ENCODE data around the gene CLDN6. TPM values are rescaled to one million over a fixed set of nuclear protein-coding genes. Genes with fewer than 3 reads are reported as not detected.

The CLDN6 gene
- total and polyA plus RNA-seq, 9 of the 15 experiments (the other 6 are each of a cell fraction or from before 2014, with no cell fraction given), result 0.22 to 0.75 (median 0.38) TPM; not detected in 3

DNA sequence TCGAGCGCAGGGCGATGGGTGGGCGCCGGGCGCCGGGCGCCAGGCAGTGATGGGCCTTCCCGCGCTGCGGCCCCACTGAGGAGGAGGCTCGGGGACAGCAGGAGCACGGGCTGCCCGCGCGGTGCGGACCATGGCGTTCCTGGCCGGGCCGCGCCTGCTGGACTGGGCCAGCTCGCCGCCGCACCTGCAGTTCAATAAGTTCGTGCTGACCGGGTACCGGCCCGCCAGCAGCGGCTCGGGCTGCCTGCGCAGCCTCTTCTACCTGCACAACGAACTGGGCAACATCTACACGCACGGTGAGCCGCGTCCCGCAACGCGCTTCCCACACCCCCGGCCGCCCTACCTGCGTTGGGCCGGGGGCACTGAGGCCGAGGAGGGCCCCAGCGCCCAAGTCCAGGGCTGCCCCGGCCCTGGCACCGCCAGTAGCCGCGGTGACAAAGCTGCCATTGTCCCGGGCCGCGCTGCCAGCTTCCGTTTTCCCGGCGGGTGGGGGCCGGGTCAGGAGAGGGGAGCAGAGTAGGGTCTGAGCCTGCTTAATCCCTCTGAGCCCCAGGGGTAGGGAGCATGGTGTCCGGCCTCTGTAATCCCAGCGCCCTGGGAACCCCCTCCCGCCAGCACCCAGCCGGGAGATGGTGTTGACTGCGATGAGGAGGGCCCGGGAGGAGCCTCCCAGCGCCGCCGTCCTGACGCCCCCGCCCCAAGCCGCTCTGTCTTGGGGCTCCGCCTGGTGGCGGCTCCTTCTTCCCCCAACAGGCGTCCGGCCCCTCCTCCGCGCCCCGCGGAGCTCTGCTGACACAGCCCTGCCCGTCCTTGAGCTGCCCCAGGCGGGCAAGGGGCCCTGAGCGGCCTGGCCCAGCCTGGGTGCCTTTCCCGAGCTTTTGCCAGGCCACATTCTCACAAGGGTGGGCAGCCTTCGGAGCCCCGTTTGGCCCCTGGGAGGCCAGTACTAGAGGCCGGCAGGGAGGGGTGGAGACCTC, 48.1 kb downstream of the CLDN6 start (continued):
- TF ChIP-seq SP1 (CRISPR knock-in tag; IDR thresholded peaks at IDR 0.05) (peak; percentile 62; the same call in 1 of the 2 replicates), THAP12 (CRISPR knock-in tag; IDR thresholded peaks at IDR 0.05) (peak; percentile 12; the same call in 1 of the 2 replicates), ETV1 (tag; conservative IDR thresholded peaks at IDR 0.05; ENCODE audit: low read depth) (0 out of 2 replicates have a peak, but pooled peaks have one; percentile 37), ZNF696 (CRISPR knock-in tag; conservative IDR thresholded peaks at IDR 0.05) (no peak), CAMTA2 (CRISPR knock-in tag; conservative IDR thresholded peaks at IDR 0.05) (0 out of 2 replicates have a peak, but pooled peaks have one; percentile 21), U2AF1 (optimal IDR thresholded peaks at IDR 0.05; ENCODE audit: low read depth, low read length) (peak; percentile 52), TCF7L2 (IDR thresholded peaks at IDR 0.05; ENCODE audit: low read depth, low read length) (no peak), TAF7 (tag; IDR thresholded peaks at IDR 0.05) (no peak), KDM5B (IDR thresholded peaks at IDR 0.05; ENCODE audit: insufficient replicate concordance, low read depth, low read length) (peak; percentile 37), RNF2 (IDR thresholded peaks at IDR 0.05) (no peak), ILF3 (IDR thresholded peaks at IDR 0.05; ENCODE audit: borderline replicate concordance) (peak; percentile 70; the same call in 1 of the 2 replicates), BHLHE40 (IDR thresholded peaks at IDR 0.05; ENCODE audit: low read length) (no peak), ZNF445 (CRISPR knock-in tag; IDR thresholded peaks at IDR 0.05; ENCODE audit: low read depth) (no peak), SAP30 (IDR thresholded peaks at IDR 0.05; ENCODE audit: borderline replicate concordance, insufficient read depth, low read depth, low read length, poor library complexity, severe bottlenecking) (peak; percentile 20), SFPQ (IDR thresholded peaks at IDR 0.05; ENCODE audit: low read depth, low read length) (no peak), C11orf30 (IDR thresholded peaks at IDR 0.05; ENCODE audit: low read depth) (no peak), KAT8 (IDR thresholded peaks at IDR 0.05; ENCODE audit: low read depth) (no peak)
- TF ChIP-seq, protein P1, sequence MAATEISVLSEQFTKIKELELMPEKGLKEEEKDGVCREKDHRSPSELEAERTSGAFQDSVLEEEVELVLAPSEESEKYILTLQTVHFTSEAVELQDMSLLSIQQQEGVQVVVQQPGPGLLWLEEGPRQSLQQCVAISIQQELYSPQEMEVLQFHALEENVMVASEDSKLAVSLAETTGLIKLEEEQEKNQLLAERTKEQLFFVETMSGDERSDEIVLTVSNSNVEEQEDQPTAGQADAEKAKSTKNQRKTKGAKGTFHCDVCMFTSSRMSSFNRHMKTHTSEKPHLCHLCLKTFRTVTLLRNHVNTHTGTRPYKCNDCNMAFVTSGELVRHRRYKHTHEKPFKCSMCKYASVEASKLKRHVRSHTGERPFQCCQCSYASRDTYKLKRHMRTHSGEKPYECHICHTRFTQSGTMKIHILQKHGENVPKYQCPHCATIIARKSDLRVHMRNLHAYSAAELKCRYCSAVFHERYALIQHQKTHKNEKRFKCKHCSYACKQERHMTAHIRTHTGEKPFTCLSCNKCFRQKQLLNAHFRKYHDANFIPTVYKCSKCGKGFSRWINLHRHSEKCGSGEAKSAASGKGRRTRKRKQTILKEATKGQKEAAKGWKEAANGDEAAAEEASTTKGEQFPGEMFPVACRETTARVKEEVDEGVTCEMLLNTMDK (IDR thresholded peaks at IDR 0.05; ENCODE audit: borderline replicate concordance, insufficient read depth, low read depth, low read length, poor library complexity, severe bottlenecking), result peak; percentile 67

Data from K562 (cell line).